Vagina (tissue), 2 donors: Measurements from ENCODE around the gene SLC8A1. TPM values are rescaled to one million over a fixed set of nuclear protein-coding genes. Genes with fewer than 3 reads are reported as not detected.

Experiments used
- DNase-seq, 2 donors: peaks; one replicate each; pipeline ENCODE4 v3.0.0-alpha.2; 2017; ENCODE audit errors: extremely low spot score in 2 of 2
- H3K27ac ChIP-seq: fragments of 200-600 bp; sonication (generic); one replicate; pipeline ENCODE4 v1.5.1; 2019
- H3K27me3 ChIP-seq: fragments of 200-600 bp; sonication (generic); one replicate; pipeline ENCODE4 v1.5.1; 2019
- H3K36me3 ChIP-seq, 2 donors: fragments of 200-600 bp; sonication (generic); one replicate each; pipeline ENCODE4 v1.5.1; 2017 to 2019
- H3K4me1 ChIP-seq: fragments of 200-600 bp; sonication (generic); one replicate; pipeline ENCODE4 v1.5.1; 2019
- H3K4me3 ChIP-seq, 2 donors: fragments of 200-600 bp; sonication (generic); 1 replicate in 1 of 2; 2 replicates in 1 of 2; pipeline ENCODE4 v1.5.1; 2016 to 2019
- H3K9me3 ChIP-seq: fragments of 200-600 bp; sonication (generic); one replicate; pipeline ENCODE4 v1.5.1; 2019
- POLR2A ChIP-seq, 2 donors: fragments of 450-650 bp; IDR thresholded peaks; one replicate each; pipeline ENCODE4 v1.6.1; 2017; ENCODE audit warnings: antibody characterized with exemption in 2 of 2, mild to moderate bottlenecking in 2 of 2, moderate library complexity in 2 of 2
- POLR2AphosphoS5 ChIP-seq, 2 donors: sonication (generic); formaldehyde crosslinking; IDR thresholded peaks; one replicate each; pipeline ENCODE4 v1.9.0; 2017; ENCODE audit warnings: antibody characterized with exemption in 2 of 2, mild to moderate bottlenecking in 2 of 2, low read depth in 1 of 2; ENCODE audit not compliant: insufficient read depth in 1 of 2
- intact Hi-C: fragments of 100-400 bp; cut with DNase I; formaldehyde crosslinking; loops from one replicate; pipeline ENCODE4 v1.15.1; 2023
- total RNA-seq: library from RNA; depleted of rRNA; stranded (reverse); fragments of >200 nt; gene quantifications from one replicate; pipeline ENCODE4 v1.2.3, GENCODE V29; 2016
- TF ChIP-seq, protein P1 (sequence below), 3 experiments: fragments of 450-650 bp in 2 of 3; fragments of 200-600 bp in 1 of 3; sonication (generic) in 1 of 3; IDR thresholded peaks; one replicate each; pipeline ENCODE4 v1.5.1; 2017 to 2019; ENCODE audit warnings: antibody characterized with exemption in 3 of 3, mild to moderate bottlenecking in 2 of 3, moderate library complexity in 2 of 3

Gene SLC8A1
- total RNA-seq, 1 donor from 2014 or later, result 40.8 TPM

DNA sequence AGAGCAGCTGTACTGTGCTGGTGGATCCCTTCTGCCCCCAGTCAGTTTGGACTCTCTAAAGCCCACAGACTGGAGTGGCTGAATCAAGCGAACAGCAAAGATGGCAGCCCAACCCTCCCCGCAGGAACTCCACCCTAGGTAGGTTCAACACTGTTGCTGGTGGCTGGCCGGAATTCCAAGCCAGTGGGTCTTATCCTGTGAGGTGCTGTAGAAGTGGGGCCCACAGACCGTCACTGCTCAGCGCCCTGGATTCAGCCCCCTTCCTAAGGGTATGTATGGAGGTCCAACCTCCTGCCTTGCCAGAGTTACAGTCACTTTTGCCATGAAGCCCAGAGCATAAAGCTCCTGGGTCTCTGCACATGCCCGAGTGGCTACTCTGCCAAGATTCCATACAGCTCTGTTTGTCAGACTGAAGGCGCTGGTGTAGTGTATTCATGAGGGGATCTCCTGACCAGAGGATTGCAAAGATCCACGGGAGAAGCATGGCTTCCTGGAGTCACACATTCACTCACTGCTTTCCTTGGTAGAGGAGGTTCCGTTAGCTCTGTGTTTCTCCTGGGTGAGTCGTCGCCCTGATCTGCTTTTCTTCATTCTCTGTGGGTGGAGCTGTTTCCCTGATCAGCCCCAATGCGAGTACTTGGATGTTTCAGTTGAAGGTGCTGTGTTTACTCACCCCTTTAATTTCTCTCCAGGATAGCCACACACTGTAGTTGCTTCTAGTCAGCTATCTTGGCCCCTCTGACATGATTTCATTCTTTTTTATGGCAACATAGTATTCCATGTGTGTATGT is 379.3 kb downstream of the SLC8A1 start:
- H3K9me3 ChIP-seq, result no peaks in the 10 kb centered on the region
- no peaks in the 10 kb centered on the region for H3K36me3 ChIP-seq
- H3K27me3 ChIP-seq, result no peaks in the 10 kb centered on the region
- H3K4me3 ChIP-seq, result no peak overlapping the region
- DNase-seq, result no peak
- TF ChIP-seq POLR2AphosphoS5 (IDR thresholded peaks at IDR 0.05; ENCODE audit: insufficient read depth in 1 of 2, low read depth in 1 of 2) (no peak), POLR2A (IDR thresholded peaks at IDR 0.05) (no peak)
- TF ChIP-seq, protein P1, sequence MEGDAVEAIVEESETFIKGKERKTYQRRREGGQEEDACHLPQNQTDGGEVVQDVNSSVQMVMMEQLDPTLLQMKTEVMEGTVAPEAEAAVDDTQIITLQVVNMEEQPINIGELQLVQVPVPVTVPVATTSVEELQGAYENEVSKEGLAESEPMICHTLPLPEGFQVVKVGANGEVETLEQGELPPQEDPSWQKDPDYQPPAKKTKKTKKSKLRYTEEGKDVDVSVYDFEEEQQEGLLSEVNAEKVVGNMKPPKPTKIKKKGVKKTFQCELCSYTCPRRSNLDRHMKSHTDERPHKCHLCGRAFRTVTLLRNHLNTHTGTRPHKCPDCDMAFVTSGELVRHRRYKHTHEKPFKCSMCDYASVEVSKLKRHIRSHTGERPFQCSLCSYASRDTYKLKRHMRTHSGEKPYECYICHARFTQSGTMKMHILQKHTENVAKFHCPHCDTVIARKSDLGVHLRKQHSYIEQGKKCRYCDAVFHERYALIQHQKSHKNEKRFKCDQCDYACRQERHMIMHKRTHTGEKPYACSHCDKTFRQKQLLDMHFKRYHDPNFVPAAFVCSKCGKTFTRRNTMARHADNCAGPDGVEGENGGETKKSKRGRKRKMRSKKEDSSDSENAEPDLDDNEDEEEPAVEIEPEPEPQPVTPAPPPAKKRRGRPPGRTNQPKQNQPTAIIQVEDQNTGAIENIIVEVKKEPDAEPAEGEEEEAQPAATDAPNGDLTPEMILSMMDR (IDR thresholded peaks at IDR 0.05), result no peak
- no peaks in the 10 kb centered on the region for H3K4me1 ChIP-seq
- no peak overlapping the region for H3K27ac ChIP-seq
- intact Hi-C loops, result no loop called here

DNA sequence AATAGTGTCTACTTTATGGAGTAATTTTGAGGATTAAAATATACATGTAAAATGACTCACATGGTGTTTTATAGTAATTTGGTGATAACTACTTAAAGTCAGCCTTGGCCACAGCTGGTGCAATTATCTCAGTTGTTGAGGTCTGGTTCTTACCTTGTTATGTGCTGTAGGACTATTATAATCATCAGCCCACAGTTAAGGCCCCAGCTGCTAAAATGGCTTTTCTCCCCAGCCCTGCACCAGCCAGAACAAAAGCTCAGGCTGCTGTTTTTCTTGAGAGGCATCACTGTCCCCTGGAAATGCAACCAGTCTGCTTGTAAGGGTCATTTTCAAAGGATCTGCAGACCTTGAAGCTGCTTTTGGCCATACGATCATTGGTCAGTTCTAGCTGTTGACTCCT is 389.5 kb downstream of the SLC8A1 start:
- Histone ChIP-seq H3K27me3 (no peaks in the 10 kb centered on the region), H3K4me3 (no peak overlapping the region), H3K27ac (no peak overlapping the region), H3K9me3 (peaks cover 3% of the 10 kb centered on the region), H3K4me1 (no peaks in the 10 kb centered on the region), H3K36me3 (no peaks in the 10 kb centered on the region)
- DNase-seq, result no peak
- TF ChIP-seq, protein P1 (IDR thresholded peaks at IDR 0.05), result no peak
- TF ChIP-seq POLR2A (IDR thresholded peaks at IDR 0.05), result no peak
- TF ChIP-seq POLR2AphosphoS5 (IDR thresholded peaks at IDR 0.05; ENCODE audit: insufficient read depth in 1 of 2, low read depth in 1 of 2), result no peak
- intact Hi-C loops, result no loop called here

DNA sequence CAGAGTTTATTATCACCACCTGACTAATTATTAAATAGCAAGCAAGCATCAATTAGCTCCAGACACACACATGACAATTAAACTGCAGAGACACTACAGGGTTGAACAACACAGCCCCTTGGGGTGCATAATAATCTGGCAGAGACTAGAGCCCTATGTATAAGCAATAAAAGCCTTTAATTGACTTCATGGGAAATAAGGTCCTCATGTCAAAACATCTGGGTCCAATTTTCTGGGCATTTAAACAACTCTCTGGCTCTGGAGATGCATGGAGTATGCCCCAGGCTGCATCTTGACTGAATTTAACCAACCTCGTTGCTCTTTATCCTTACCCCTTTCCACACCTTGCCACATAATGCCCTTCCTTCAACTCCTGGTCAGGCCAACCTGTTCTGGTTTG is 402.1 kb downstream of the SLC8A1 start:
- no peaks in the 10 kb centered on the region for H3K4me1 ChIP-seq
- no peak for DNase-seq
- TF ChIP-seq, protein P1 (IDR thresholded peaks at IDR 0.05), result no peak
- TF ChIP-seq POLR2A (IDR thresholded peaks at IDR 0.05) (no peak), POLR2AphosphoS5 (IDR thresholded peaks at IDR 0.05; ENCODE audit: insufficient read depth in 1 of 2, low read depth in 1 of 2) (no peak)
- H3K27me3 ChIP-seq, result no peaks in the 10 kb centered on the region
- intact Hi-C loops, result no loop called here
- H3K9me3 ChIP-seq, result no peaks in the 10 kb centered on the region
- no peak overlapping the region for H3K27ac ChIP-seq
- no peak overlapping the region for H3K4me3 ChIP-seq
- H3K36me3 ChIP-seq, result no peaks in the 10 kb centered on the region

DNA sequence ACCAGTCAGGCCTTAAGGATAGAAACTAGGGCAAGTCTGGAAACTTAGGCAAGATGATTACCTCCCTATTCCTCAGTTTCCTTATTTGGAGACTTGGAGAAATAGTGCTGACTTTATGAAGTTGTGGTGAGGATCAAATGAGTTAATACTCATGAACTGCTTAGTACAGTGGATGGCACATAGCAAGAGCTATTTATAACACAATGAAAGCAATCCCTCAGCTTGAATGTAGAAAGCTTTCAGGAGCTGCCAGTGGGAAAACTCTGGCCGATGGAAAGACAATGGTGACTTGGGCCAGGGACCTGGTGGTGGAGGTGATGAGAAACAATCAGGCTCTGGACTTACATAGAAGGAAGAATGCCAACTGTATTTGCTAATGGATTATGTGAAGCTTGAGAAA is 403.4 kb downstream of the SLC8A1 start:
- DNase-seq, result no peak
- Histone ChIP-seq H3K9me3 (no peaks in the 10 kb centered on the region), H3K36me3 (no peaks in the 10 kb centered on the region), H3K4me3 (no peak overlapping the region), H3K27ac (no peak overlapping the region), H3K27me3 (no peaks in the 10 kb centered on the region), H3K4me1 (no peaks in the 10 kb centered on the region)
- intact Hi-C loops, result no loop called here
- TF ChIP-seq POLR2A (IDR thresholded peaks at IDR 0.05) (no peak), POLR2AphosphoS5 (IDR thresholded peaks at IDR 0.05; ENCODE audit: insufficient read depth in 1 of 2, low read depth in 1 of 2) (no peak)
- TF ChIP-seq, protein P1 (IDR thresholded peaks at IDR 0.05), result no peak

DNA sequence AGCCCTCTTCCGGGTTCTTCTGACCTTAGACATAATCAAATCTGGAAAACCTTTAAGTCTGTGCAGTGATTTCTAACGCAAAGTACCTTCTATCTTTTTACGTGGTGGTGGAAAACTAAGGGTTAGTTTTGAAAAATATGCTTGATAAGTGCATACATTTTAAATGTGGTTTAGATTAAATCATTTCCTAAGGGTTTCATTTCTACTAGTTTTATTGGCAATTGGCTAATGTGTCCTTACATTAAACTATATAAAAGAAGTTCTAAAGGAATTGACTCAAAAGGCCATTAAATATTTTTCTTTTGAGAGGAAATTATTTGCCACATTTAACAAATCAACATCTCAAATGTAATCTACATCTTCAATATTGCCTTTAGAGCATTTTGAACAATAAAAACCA is 404.5 kb downstream of the SLC8A1 start:
- no peaks in the 10 kb centered on the region for H3K27me3 ChIP-seq
- no peak overlapping the region for H3K27ac ChIP-seq
- TF ChIP-seq POLR2AphosphoS5 (IDR thresholded peaks at IDR 0.05; ENCODE audit: insufficient read depth in 1 of 2, low read depth in 1 of 2) (no peak), POLR2A (IDR thresholded peaks at IDR 0.05) (no peak)
- TF ChIP-seq, protein P1 (IDR thresholded peaks at IDR 0.05), result no peak
- no peaks in the 10 kb centered on the region for H3K4me1 ChIP-seq
- no peaks in the 10 kb centered on the region for H3K36me3 ChIP-seq
- no peak overlapping the region for H3K4me3 ChIP-seq
- no peaks in the 10 kb centered on the region for H3K9me3 ChIP-seq
- intact Hi-C loops, result no loop called here
- no peak for DNase-seq
